Measurements from ENCODE around the gene KREMEN2. TPM values are rescaled to one million over a fixed set of nuclear protein-coding genes. Genes with fewer than 3 reads are reported as not detected.

KREMEN2 gene
- total and polyA plus RNA-seq, 2 of the 13 experiments (the other 11 are each of a cell fraction or from before 2014, with no cell fraction given): 0.48 to 1.2 TPM

DNA sequence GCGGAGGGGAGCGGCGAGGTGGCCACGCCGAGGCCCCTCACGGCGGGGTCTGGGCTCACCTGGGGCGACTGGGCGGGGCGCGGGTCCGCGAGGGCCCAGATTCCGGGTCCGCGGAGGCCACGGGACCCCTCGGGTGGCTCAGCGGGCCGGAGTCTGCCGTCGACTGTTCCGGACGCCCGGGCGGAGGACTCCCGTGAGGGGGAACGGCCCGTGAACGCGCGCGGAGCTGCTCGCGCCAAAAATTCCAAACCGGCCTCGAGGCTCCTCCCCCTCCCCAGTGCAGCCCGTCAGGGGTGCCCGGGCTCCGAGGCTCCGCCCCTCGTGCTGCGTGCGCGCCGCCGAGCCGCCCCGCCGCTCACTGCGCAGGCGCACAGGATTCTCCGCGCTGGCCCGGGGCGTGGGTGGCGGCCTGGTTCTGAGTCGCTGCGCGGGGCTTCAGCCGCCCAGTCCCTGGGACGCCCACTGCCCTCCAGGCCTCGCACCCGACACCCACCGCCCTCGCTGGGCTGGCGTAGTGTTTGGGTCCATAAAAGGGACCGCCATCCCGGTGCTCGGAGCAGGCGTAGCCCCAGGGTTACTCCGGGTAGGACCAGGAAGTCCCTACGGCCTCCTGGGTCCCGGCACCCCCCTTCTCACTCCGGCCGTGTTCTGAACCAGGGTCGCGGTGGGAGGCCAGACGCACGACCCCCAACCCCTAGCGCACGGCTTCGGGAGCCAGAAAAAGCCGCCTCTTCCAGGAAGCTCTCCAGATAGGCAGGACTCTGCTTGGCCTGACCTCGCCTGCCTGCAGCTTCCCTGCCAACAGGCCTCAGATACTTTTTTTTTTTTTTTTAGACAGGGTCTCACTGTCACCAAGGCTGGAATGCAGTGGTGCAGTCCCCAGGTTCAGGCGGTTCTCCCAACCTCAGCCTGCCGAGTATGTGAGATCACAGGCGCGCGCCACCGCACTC is 16.4 kb downstream of the KREMEN2 start, which contains the start of gene PKMYT1 (continued):
- TF ChIP-seq, protein P1, sequence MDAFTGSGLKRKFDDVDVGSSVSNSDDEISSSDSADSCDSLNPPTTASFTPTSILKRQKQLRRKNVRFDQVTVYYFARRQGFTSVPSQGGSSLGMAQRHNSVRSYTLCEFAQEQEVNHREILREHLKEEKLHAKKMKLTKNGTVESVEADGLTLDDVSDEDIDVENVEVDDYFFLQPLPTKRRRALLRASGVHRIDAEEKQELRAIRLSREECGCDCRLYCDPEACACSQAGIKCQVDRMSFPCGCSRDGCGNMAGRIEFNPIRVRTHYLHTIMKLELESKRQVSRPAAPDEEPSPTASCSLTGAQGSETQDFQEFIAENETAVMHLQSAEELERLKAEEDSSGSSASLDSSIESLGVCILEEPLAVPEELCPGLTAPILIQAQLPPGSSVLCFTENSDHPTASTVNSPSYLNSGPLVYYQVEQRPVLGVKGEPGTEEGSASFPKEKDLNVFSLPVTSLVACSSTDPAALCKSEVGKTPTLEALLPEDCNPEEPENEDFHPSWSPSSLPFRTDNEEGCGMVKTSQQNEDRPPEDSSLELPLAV (CRISPR knock-in tag; conservative IDR thresholded peaks at IDR 0.05; ENCODE audit: low read depth): no peak
- TF ChIP-seq NPAS2 (CRISPR knock-in tag; IDR thresholded peaks at IDR 0.05; ENCODE audit: borderline replicate concordance) (0 out of 2 replicates have a peak, but pooled peaks have one; percentile 34), XRCC5 (optimal IDR thresholded peaks at IDR 0.05; ENCODE audit: low read length) (no peak), ZNF256 (CRISPR knock-in tag; conservative IDR thresholded peaks at IDR 0.05) (0 out of 2 replicates have a peak, but pooled peaks have one; percentile 50), NFATC3 (CRISPR knock-in tag; IDR thresholded peaks at IDR 0.05) (no peak), U2AF1 (optimal IDR thresholded peaks at IDR 0.05; ENCODE audit: low read depth, low read length) (no peak), ZNF605 (CRISPR knock-in tag; IDR thresholded peaks at IDR 0.05) (no peak; the same call in 1 of the 2 replicates), TMF1 (CRISPR knock-in tag; IDR thresholded peaks at IDR 0.05; ENCODE audit: low read depth) (no peak; the same call in 1 of the 2 replicates), SRF (IDR thresholded peaks at IDR 0.05; ENCODE audit: low read depth, low read length) (no peak), KLF9 (CRISPR knock-in tag; IDR thresholded peaks at IDR 0.05; ENCODE audit: low read depth) (no peak), FOXM1 (CRISPR knock-in tag; IDR thresholded peaks at IDR 0.05) (no peak)
- TF ChIP-seq, protein P2, sequence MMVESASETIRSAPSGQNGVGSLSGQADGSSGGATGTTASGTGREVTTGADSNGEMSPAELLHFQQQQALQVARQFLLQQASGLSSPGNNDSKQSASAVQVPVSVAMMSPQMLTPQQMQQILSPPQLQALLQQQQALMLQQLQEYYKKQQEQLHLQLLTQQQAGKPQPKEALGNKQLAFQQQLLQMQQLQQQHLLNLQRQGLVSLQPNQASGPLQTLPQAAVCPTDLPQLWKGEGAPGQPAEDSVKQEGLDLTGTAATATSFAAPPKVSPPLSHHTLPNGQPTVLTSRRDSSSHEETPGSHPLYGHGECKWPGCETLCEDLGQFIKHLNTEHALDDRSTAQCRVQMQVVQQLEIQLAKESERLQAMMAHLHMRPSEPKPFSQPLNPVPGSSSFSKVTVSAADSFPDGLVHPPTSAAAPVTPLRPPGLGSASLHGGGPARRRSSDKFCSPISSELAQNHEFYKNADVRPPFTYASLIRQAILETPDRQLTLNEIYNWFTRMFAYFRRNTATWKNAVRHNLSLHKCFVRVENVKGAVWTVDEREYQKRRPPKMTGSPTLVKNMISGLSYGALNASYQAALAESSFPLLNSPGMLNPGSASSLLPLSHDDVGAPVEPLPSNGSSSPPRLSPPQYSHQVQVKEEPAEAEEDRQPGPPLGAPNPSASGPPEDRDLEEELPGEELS (CRISPR knock-in tag; IDR thresholded peaks at IDR 0.05): no peak
- TF ChIP-seq, protein P3, sequence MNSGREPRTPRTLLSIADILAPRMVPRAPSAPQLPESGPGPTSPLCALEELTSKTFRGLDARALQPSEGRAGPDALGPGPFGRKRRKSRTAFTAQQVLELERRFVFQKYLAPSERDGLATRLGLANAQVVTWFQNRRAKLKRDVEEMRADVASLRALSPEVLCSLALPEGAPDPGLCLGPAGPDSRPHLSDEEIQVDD (CRISPR knock-in tag; IDR thresholded peaks at IDR 0.05; ENCODE audit: borderline replicate concordance): peak; percentile 85; the same call in 1 of the 2 replicates
- TF ChIP-seq, protein P4, sequence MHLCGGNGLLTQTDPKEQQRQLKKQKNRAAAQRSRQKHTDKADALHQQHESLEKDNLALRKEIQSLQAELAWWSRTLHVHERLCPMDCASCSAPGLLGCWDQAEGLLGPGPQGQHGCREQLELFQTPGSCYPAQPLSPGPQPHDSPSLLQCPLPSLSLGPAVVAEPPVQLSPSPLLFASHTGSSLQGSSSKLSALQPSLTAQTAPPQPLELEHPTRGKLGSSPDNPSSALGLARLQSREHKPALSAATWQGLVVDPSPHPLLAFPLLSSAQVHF (CRISPR knock-in tag; IDR thresholded peaks at IDR 0.05): no peak
- TF ChIP-seq, protein P5, sequence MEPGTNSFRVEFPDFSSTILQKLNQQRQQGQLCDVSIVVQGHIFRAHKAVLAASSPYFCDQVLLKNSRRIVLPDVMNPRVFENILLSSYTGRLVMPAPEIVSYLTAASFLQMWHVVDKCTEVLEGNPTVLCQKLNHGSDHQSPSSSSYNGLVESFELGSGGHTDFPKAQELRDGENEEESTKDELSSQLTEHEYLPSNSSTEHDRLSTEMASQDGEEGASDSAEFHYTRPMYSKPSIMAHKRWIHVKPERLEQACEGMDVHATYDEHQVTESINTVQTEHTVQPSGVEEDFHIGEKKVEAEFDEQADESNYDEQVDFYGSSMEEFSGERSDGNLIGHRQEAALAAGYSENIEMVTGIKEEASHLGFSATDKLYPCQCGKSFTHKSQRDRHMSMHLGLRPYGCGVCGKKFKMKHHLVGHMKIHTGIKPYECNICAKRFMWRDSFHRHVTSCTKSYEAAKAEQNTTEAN (CRISPR knock-in tag; conservative IDR thresholded peaks at IDR 0.05): no peak; the same call in 1 of the 2 replicates
- TF ChIP-seq, protein P6, sequence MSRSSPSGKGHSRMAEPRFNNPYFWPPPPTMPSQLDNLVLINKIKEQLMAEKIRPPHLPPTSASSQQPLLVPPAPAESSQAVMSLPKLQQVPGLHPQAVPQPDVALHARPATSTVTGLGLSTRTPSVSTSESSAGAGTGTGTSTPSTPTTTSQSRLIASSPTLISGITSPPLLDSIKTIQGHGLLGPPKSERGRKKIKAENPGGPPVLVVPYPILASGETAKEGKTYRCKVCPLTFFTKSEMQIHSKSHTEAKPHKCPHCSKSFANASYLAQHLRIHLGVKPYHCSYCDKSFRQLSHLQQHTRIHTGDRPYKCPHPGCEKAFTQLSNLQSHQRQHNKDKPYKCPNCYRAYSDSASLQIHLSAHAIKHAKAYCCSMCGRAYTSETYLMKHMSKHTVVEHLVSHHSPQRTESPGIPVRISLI (CRISPR knock-in tag; IDR thresholded peaks at IDR 0.05; ENCODE audit: borderline replicate concordance): no peak; the same call in none of the 2 replicates

Measured in HepG2 (cell line).